CD4-positive, alpha-beta T cell (primary cell): ENCODE measurements around the gene WDPCP. TPM values are rescaled to one million over a fixed set of nuclear protein-coding genes. Genes with fewer than 3 reads are reported as not detected.

ENCODE experiments used
- ATAC-seq: fragments of 200-7000 bp; cut with Tn5 transposase; one replicate; pipeline ENCODE4 v1.10.0; 2022; ENCODE audit warnings: mild to moderate bottlenecking; ENCODE audit not compliant: poor library complexity
- CTCF ChIA-PET: fragments of 350-600 bp; sonication (Branson Sonifier 250); formaldehyde crosslinking; loops from one replicate; lab custom pipeline; 2021; ENCODE audit warnings: antibody characterized with exemption, inconsistent platforms; lab: Charles Lee
- POLR2A ChIA-PET: fragments of 350-600 bp; sonication (Branson Sonifier 250); formaldehyde crosslinking; loops from one replicate; lab custom pipeline; 2021; ENCODE audit warnings: antibody characterized with exemption, inconsistent platforms; lab: Charles Lee
- DNase-seq, 14 experiments: peaks; one replicate each; pipeline ENCODE4 v3.0.0-alpha.2; 2013 to 2020; ENCODE audit warnings: mixed read lengths in 2 of 14
- H3K27ac ChIP-seq, 2 donors: one replicate each; pipeline versions ENCODE4 v1.5.1 to v1.7.0; 2013; ENCODE audit warnings: low read length in 2 of 2, low read depth in 1 of 2, mild to moderate bottlenecking in 1 of 2
- H3K27me3 ChIP-seq, 2 experiments: 1 replicate in 1 of 2; 2 replicates in 1 of 2; pipeline versions ENCODE4 v1.6.1 to v1.7.0; 2013; ENCODE audit warnings: low read length in 2 of 2, control low read depth in 1 of 2, mild to moderate bottlenecking in 1 of 2, moderate library complexity in 1 of 2; ENCODE audit not compliant: insufficient read depth in 2 of 2, control insufficient read depth in 1 of 2
- H3K36me3 ChIP-seq: one replicate; pipeline ENCODE4 v1.6.1; 2013; ENCODE audit warnings: low read length, control low read depth; ENCODE audit not compliant: insufficient read depth
- H3K4me1 ChIP-seq: one replicate; pipeline ENCODE4 v1.6.1; 2013; ENCODE audit warnings: low read length, control low read depth; ENCODE audit not compliant: insufficient read depth
- H3K4me3 ChIP-seq: one replicate; pipeline ENCODE4 v1.5.1; 2013; ENCODE audit warnings: mild to moderate bottlenecking, low read length, moderate library complexity
- H3K9me3 ChIP-seq, 2 experiments: 1 replicate in 1 of 2; 2 replicates in 1 of 2; pipeline versions ENCODE4 v1.6.1 to v1.7.0; 2013; ENCODE audit warnings: low read length in 2 of 2, mild to moderate bottlenecking in 2 of 2, control low read depth in 1 of 2, moderate library complexity in 1 of 2; ENCODE audit not compliant: control insufficient read depth in 1 of 2, insufficient read depth in 1 of 2
- H3K27ac Mint-ChIP-seq: one replicate; pipeline ENCODE4 v1.8.0; 2020; ENCODE audit warnings: mixed read lengths
- H3K27me3 Mint-ChIP-seq: one replicate; pipeline ENCODE4 v1.8.0; 2021; ENCODE audit warnings: mixed read lengths
- H3K36me3 Mint-ChIP-seq: one replicate; pipeline ENCODE4 v1.8.0; 2021; ENCODE audit warnings: low read depth, mixed read lengths
- H3K4me1 Mint-ChIP-seq: one replicate; pipeline ENCODE4 v1.8.0; 2021; ENCODE audit warnings: low read depth, mixed read lengths
- H3K4me3 Mint-ChIP-seq: one replicate; pipeline ENCODE4 v1.8.0; 2020; ENCODE audit warnings: mild to moderate bottlenecking, mixed read lengths
- H3K9me3 Mint-ChIP-seq: one replicate; pipeline ENCODE4 v1.8.0; 2020; ENCODE audit warnings: mixed read lengths
- intact Hi-C, 2 experiments: fragments of 100-400 bp; cut with DNase I in 1 of 2; cut with micrococcal nuclease in 1 of 2; formaldehyde crosslinking; loops; one replicate each; pipeline versions ENCODE4 v1.15.1 to v1.9.0; 2023 to 2025; cut with DNase I, micrococcal nuclease
- total RNA-seq, 174 experiments: library from RNA in 2 of 174; stranded (reverse) in 2 of 174; gene quantifications; one replicate each; pipeline ENCODE4 v1.2.3 and lab custom pipeline; 2021 to 2026
- TF ChIP-seq, protein P1 (sequence below): fragments of 200-600 bp; IDR thresholded peaks from one replicate; pipeline ENCODE4 v1.8.0; 2022; ENCODE audit warnings: antibody characterized with exemption, mild to moderate bottlenecking

The WDPCP gene
- total RNA-seq, 2 experiments from 2014 or later = 8.7 to 9.9 TPM

DNA sequence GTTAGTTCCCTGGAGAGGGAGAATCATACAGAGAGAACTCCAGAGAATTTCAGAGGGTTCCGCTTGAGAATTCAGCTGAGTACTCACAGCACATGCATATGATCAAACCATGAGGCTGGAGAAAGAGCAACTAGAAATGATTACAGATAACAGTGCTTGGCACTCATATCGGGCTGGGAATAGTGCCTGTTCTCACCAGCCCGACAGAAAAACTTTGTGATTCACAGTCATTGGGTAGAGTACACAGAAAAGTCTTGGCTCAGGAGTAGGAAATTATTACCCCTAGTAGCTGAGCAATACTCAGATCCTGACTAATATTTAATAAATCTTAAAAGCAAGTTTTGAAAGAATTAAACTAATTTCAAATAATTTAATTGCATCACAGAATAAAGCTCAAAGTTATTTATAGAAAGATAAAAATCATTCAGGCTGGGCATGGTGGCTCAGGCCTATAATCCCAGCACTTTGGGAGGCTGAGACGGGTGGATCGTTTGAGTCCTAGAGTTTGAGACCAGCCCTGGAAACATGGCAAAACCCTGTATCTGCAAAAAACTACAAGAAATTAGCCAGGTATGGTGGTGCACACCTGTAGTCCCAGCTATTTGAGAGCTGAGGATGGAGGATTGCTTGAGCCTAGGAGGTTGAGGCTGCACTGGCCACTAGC is 6.8 kb downstream of the WDPCP start:
- CTCF ChIA-PET = no interaction called here
- H3K27ac ChIP-seq = no peak overlapping the region
- no peaks in the 10 kb centered on the region for H3K36me3 Mint-ChIP-seq
- peaks cover 16% of the 10 kb centered on the region for H3K4me1 Mint-ChIP-seq
- ATAC-seq = no peak
- H3K4me1 ChIP-seq = no peaks in the 10 kb centered on the region
- no peaks in the 10 kb centered on the region for H3K36me3 ChIP-seq
- H3K9me3 Mint-ChIP-seq = no peaks in the 10 kb centered on the region
- H3K27me3 Mint-ChIP-seq = no peaks in the 10 kb centered on the region
- DNase-seq = no peak
- H3K9me3 ChIP-seq = no peaks in the 10 kb centered on the region
- intact Hi-C loops = no loop called here
- no peak overlapping the region for H3K4me3 Mint-ChIP-seq
- POLR2A ChIA-PET = no interaction called here
- H3K4me3 ChIP-seq = no peak overlapping the region
- H3K27me3 ChIP-seq = no peaks in the 10 kb centered on the region
- H3K27ac Mint-ChIP-seq = no peak overlapping the region
- TF ChIP-seq, protein P1, sequence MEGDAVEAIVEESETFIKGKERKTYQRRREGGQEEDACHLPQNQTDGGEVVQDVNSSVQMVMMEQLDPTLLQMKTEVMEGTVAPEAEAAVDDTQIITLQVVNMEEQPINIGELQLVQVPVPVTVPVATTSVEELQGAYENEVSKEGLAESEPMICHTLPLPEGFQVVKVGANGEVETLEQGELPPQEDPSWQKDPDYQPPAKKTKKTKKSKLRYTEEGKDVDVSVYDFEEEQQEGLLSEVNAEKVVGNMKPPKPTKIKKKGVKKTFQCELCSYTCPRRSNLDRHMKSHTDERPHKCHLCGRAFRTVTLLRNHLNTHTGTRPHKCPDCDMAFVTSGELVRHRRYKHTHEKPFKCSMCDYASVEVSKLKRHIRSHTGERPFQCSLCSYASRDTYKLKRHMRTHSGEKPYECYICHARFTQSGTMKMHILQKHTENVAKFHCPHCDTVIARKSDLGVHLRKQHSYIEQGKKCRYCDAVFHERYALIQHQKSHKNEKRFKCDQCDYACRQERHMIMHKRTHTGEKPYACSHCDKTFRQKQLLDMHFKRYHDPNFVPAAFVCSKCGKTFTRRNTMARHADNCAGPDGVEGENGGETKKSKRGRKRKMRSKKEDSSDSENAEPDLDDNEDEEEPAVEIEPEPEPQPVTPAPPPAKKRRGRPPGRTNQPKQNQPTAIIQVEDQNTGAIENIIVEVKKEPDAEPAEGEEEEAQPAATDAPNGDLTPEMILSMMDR = no peak

DNA sequence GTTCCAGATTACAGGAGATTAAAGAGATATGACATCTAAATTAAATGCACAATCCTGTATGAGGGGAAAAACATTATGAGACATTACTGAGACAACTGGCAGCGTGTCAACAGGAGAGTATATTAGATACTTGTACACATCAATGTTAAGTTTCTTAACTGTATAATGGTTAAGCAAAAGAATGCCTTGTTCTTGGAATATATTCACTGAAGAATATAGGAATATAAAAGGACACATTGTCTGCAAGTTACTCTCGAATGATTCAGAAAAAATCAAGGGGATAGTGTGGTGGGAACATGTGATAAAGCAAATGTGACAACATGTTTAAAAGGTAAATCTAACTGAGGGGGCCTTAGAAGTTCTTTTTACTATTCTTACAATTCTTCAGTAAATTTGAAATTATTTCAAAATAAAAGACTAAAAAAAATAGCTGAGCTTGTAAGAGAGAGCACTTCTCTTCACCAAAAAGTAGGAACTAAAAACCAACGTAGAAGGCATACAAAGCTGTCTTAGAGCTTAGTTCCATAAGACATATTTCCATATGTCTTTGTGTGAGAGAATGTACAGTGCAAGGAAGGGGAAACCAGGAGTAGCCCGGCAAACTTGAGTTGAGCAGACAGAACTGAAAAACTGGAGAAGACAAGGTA is 7.5 kb downstream of the WDPCP start:
- Mint-ChIP-seq H3K36me3 (no peaks in the 10 kb centered on the region), H3K27me3 (no peaks in the 10 kb centered on the region), H3K27ac (no peak overlapping the region), H3K4me3 (no peak overlapping the region), H3K9me3 (no peaks in the 10 kb centered on the region), H3K4me1 (peaks cover 12% of the 10 kb centered on the region)
- Histone ChIP-seq H3K36me3 (no peaks in the 10 kb centered on the region), H3K27me3 (no peaks in the 10 kb centered on the region), H3K4me1 (no peaks in the 10 kb centered on the region), H3K27ac (no peak overlapping the region), H3K9me3 (no peaks in the 10 kb centered on the region), H3K4me3 (no peak overlapping the region)
- ChIA-PET CTCF (no interaction called here), POLR2A (no interaction called here)
- ATAC-seq (no peak), DNase-seq (no peak)
- TF ChIP-seq, protein P1 = no peak
- intact Hi-C loops = no loop called here

DNA sequence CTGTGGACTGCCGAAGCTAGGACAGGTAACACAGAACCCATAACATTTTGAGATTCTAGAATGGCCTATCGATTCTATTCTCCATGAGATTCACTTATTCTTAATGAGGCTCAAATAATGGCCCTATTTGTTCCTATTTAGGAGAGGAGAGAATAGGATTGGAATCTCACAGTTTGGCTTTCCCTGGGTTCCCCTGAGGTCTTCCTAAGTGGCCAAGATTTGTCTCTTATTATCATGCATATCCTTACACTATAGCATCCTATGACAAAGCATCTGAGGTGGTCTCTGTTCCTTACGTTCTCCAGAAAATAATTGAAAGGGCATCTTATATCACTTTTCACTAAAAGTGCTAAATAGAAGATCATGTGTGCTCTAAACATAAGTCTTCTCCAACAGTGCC is 9.5 kb downstream of the WDPCP start:
- ChIA-PET CTCF (no interaction called here), POLR2A (interaction anchor here (3.2 kb wide), 1 partner anchor 10 kb away, joined by 15 read pairs; the partner anchor contains the start of genes MDH1 and WDPCP)
- H3K27ac Mint-ChIP-seq = no peak overlapping the region
- no peaks in the 10 kb centered on the region for H3K9me3 ChIP-seq
- no peaks in the 10 kb centered on the region for H3K36me3 ChIP-seq
- no peaks in the 10 kb centered on the region for H3K27me3 ChIP-seq
- no peaks in the 10 kb centered on the region for H3K4me1 ChIP-seq
- TF ChIP-seq, protein P1 = no peak
- peaks cover 12% of the 10 kb centered on the region for H3K4me1 Mint-ChIP-seq
- DNase-seq = no peak
- H3K9me3 Mint-ChIP-seq = no peaks in the 10 kb centered on the region
- H3K4me3 Mint-ChIP-seq = no peak overlapping the region
- H3K36me3 Mint-ChIP-seq = no peaks in the 10 kb centered on the region
- no peak for ATAC-seq
- no peaks in the 10 kb centered on the region for H3K27me3 Mint-ChIP-seq
- intact Hi-C loops = no loop called here
- H3K4me3 ChIP-seq = no peak overlapping the region
- no peak overlapping the region for H3K27ac ChIP-seq
